DMS153 treated with DMSO at 0.1 percent for 48 hours (cell line): Measurements from ENCODE around the gene DPPA5.
"Not testable (repeated sequence)": the region's sequence is repeated elsewhere in the genome, so short reads cannot be mapped to it uniquely, and the experiment has no call there.

Experiments
- DNase-seq: peaks from one replicate; lab custom pipeline; 2025; ENCODE audit not compliant: unreplicated experiment; lab: John Stamatoyannopoulos, UW

DPPA5 gene

DNA sequence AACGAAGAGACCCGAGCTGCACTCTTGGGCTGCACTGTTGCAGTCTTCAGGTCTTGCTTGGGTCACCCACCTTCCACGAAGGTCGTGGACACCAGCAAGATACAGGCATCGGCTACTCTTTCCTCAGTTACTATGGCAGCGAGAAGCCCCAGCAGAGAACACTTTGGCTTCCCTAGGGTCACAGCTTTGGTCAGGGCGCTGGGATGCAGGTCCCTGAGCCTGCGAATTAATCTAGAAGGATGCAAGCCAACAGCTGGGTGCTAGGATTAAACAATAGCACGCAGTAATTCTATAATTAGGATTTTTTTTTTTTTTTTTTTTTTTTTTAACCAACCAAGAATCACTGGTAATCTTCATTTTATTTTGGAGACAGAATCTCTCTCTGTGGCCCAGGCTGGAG lies 10.5 kb upstream of the DPPA5 start:
- DNase-seq, result no peak

DNA sequence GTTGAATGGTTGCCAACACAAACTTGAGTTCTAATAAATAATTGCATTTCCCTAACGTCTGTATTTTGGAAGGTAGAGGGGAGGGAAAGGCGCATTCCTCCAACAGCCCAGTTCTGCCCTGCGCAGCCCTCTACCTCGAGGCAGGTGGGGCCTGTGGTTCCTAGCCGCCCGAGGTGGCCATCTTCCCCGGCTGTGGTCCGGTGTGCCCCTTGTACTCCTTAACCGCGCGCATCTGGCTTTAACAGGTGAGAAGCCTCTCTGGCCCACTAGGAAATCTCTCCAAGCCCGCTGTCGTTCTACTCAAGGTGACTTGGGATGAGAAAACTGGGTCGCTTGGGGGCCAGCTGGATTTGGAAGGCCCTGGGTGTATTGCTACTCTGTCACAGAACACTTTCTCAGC lies 10.0 kb upstream of the DPPA5 start:
- DNase-seq, result no peak

DNA sequence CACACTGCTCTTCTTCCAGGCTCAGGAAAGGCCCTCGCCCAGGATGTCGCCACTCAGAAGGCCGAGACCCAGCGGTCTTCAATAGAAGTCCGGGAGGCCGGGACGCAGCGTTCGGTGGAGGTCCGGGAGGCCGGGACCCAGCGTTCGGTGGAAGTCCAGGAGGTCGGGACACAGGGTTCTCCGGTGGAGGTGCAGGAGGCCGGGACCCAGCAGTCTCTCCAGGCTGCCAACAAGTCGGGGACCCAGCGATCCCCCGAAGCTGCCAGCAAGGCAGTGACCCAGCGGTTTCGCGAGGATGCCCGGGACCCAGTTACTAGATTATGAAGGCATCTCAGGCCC lies 9.4 kb upstream of the DPPA5 start:
- no peak for DNase-seq

DNA sequence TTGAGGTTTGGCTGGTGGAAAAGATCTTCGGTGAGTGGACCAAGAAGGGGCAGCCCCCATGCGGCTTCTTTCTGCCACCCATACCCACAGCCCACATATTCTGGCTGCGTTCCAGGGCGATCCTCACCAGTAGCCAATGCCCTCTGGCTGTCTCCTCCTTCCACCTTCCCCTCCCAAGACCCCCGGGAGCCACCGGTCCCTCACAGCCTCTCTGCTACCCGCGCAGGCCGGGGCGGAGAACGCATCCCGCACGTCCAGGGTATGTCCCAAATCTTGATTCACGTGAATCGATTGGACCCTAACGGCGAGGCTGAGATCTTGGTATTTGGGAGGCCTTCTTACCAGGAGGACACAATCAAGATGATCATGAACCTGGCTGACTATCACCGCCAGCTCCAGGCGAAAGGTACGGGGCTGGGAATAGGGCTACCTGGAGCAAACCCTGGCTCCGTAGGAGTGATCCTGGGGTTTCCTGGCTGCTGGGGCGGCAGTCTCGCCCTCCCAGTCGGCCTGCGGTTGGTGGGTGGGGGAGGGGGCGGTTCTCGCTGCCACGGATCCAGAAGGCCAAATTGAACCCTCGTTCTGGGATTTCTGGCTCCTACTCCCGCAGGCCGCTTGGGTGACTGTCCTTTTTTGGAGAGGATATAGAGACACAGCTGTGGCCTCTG lies 8.9 kb upstream of the DPPA5 start:
- no peak for DNase-seq

DNA sequence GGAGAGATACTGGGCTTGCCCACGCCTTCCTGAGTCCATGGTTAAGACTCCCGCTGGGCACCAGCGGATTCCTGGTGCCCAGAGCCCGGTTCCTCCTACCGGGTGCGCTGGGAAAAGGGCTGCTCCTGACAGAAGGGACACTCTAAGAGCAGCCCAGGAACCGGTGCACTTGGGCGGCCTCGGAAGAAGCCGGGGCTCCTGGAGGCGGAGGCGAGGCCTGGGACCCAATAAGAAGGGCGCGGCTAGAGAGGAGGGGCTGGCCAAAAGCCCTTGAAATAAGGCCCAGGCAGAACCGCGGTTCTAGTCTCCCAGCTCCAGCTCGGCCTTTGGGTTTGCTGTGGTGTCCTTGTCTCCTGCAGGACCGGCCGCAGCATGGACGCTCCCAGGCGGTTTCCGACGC lies 8.3 kb upstream of the DPPA5 start, which contains the start of gene KHDC3L:
Gene KHDC3L, plus strand, starts transcription at position 301 of the 400 bp plus-strand sequence. Its CDS starts 72 bp downstream, at position 373.
- DNase-seq, result no peak

DNA sequence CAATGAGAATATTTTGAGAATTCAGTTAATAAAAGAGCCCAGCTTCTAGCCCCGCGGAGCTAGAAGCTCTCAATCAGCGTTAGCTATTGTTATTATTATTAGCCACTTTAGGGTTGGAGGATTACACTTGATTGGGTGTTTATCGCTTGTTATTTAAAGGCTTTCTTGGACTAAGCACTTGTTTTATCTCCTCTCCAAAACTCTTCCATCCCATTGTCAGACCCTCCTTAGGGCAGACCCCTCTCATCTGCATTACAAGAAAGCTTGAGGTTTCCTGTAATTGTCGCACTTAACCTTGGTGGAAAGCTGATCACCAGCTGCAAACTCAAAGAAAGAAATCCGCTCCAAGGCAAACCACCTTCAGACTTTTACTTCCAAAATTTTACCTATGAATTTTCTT lies 4.8 kb downstream of the DPPA5 start:
- DNase-seq, result no peak

DNA sequence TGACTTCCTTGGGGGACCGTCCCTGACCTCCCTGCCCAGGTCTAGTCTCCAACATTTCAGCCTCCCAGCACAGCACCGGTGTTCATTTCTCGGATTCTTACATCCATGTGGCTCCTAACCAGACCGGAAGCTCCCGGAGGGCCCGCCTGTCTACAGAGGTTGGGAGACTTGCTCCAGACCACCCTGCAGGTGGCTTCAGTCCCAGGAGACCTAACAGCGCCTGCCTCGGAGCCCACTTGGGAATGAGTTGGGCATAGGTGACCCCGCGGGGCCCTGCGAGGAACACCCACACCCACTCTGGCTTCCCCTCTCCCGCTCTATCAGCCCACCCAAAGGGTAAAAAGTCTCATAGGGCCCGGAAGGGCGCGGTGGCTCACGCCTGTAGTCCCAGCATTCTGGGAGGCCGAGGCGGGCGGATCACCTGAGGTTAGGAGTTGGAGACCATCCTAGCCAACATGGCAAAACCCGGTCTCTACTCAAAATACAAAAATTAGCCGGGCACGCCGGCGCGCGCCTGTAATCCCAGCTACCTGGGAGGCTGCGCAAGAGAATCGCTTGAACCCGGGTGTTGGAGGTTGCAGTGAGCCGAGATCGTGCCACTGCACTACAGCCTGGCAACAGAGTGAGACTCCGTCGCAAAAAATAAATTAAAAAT lies 5.4 kb downstream of the DPPA5 start:
- DNase-seq, result no peak

DNA sequence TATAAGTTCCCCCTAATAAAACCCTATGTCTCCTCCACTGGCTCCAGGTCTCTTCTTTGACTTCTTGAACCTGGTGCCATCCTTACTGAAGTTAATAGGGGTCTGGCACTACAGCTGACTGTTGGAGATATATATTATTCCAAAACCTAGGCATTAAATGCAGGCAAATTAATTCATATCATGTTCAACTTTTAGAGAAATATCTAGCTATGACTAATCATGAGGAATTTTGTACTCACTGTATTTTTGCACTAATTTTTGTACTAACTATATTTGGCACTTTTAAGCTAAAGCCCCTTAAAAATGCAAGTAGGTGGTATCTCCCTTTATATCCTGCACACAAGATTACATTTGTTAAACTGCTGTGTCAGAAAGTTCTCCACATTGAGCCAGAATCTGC lies 10.9 kb downstream of the DPPA5 start:
- DNase-seq, result no peak

DNA sequence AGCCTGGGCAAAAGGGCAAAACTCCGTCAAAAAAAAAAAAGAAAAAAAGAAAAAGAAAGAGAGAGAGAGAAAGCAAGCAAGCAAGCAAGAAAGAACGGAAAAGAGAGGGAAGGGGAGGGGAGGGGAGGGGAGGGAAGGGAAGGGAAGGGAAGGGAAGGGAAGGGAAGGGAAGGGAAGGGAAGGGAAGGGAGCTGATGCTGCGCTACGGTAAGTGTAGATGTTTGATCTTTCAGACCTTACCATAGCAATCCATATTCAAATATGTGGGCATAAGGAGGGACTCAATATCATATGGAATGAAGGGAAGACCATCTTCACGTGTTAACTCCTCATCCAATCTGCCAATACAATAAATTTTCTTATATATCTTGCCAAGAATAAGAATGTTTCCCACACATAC lies 11.9 kb downstream of the DPPA5 start:
- DNase-seq, result no peak

DNA sequence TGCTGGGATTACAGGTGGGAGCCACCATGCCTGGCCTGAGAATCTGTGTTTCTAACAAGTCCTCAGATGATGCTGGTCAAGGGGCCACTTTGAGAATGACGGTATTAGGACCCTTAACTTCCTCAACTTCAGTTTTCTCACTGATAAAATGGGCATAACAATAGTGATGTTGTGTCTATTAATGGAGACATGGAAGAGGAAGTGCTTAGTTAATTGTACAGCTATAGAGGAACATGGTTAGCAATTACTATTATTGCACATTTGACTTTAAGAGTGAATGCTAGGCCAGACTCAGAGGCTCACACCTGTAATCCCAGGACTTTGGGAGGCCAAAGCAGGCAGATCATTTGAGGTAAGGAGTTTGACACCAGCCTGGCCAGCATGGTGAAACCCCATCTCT lies 12.7 kb downstream of the DPPA5 start:
- no peak for DNase-seq

DNA sequence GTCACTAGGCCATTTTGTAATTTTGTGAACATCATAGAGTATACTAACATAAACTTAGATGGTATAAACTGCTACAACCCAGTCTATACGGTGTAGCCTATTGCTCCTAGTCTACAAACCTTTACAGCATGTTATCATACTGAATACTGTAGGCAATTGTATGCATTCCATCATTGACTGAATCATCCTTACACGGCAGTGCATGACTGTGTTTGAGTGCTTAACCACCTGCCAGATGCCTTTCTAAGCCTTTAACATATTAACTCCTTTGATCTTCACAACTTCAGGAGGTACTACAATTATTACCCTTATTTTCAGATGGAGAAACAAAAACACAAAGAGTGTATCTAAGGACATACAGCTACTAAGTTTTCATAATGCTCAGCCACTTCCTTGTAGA lies 14.0 kb downstream of the DPPA5 start:
- DNase-seq, result no peak

DNA sequence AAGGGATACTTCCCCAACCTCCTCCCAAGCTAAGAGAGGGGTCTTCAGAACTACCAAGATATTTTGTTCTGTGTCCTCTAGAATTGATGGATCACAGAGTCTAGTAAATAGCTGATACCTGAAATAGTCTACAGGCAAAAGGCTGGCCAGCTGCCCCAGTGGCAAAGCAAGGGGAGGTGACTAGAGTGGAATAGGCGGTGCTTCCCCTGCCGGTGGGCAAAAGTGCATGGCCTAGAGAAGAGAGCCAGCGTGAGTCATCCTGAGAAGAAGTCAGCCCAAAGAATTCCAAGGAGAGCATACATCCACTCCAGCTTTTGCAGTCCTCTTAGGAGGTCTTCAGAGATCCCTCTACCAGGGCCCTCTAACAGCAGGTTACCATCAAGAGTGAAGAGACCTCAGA lies 14.7 kb downstream of the DPPA5 start:
- no peak for DNase-seq

DNA sequence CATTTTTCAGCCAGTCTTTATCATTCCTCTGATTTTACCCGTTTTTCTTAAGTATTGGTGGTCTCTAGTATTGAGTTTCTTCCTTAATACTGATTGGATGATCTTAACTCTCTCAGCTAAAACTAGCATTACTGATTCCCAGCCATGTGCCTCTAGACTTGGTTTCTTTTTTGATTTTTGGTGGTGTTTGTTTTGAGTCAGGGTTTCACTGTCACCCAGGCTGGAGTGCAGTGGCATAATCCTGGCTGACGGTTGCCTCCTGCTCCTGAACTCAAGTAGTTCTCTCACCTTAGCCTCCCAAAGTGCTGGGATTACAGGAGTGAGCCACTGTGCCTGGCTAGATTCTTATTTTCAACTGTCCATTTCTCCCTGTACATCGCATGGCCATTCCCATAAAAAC lies 24.9 kb downstream of the DPPA5 start:
- DNase-seq, result no peak

DNA sequence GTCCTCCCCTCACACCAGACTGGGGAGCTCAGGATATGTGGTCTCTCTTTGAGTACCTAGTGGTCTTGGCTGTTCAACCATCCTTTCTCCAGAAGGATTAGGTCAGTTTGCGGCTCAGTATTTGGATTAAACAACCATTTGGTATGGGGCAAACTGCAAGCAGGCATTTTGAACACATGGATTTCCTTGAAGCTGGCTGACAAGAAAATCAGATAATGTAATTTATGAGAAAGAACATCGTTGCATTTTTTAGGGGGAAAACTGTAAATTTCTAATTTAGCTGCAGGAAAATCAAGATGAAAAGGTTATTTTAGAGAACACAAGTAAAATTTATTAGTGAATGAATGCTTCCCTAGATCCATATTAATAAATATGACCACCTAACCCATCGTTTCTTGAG lies 25.3 kb downstream of the DPPA5 start:
- DNase-seq, result no peak

DNA sequence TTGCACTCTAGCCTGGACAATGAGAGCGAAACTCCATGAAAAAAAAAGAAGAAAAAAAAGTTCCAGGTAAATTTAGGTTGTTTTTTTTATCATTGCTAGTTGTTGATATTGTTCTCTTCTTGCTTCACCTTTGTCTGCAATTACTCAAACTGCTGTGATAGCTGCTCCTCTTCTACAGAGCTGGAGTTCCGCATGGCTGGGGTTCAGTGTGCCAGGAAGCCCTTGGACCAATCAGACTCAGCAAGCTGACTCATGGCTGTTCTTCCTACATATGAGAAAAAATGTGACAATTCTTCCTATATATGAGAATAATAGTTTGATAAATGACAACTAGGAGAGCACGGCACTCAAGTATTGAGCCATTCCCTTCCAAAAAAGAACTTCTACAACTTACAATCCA lies 28.4 kb downstream of the DPPA5 start:
- no peak for DNase-seq

DNA sequence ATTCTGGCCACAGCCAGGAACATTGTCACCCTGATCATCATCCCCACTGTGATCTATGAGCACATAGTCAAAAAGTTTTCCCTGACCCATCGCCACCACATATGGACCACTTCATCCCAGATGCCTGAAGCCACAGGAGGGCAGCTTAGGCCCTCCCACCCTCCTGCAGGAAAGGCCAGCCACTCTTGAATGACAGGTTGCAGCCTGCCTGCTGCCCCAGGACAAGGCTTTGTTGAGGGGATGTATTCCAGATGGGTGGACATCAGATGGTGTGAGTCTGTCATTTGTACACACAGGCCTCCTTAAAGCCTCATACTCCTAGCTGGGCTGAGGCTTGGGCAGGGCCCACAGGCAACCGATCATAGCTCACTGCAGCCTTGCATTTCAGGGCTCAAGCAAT lies 30.8 kb downstream of the DPPA5 start:
- DNase-seq, result no peak

DNA sequence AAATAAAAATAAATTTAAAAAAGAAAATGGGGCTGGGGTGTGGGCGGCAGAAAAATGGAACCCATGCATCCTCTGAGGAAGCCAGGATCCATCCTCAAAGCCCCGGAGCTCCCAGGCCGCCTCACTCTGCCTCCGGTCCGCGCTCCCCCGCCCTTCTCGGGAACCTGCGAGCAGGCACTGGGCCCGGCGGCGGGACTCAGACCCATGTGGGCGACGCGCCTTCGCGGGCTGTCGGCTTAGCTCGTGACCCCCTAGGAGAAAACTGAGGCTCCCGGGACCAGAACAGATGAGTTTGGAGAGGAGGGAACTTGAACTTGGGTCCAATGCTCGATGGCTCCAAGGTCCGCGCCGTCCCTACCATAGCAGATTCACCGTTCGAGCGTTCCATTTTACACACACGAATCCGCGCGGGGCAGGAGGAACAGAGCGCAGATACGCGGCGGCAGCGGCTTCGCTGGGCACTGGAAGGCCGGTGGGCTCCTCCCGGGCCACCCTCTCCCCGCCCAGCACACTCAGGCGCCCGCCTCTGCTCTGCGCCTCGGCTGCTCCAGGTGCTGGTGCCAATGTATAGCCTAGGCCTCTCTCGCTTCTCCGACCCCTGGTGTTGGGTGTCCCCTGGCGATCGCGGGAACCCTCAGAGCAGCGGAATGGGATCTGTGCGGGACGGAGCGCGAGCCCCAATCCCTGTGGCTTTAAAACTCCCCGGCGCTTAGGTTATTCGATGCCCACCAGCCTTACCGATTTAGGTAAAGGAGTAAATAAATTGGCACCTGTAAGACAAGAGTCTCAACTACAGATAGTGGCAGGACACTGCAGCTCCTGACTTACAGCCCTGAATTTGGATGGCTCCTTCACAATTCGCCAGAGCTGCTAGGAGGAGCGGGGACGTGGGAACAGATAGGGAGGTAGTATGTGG lies 39.2 kb downstream of the DPPA5 start:
- no peak for DNase-seq

DNA sequence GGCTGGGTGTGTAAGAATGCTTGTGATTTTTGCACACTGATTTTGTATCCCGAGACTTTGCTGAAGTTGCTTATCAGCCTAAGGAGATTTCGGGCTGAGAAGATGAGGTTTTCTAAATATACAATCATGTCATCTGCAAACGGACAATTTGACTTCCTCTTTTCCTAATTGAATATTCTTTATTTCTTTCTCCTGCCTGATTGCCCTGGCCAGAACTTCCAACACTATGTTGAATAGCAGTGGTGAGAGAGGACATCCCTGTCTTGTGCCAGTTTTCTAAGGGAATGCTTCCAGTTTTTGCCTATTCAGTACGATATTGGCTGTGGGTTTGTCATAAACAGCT lies 43.6 kb downstream of the DPPA5 start:
- DNase-seq, result not testable (repeated sequence)

DNA sequence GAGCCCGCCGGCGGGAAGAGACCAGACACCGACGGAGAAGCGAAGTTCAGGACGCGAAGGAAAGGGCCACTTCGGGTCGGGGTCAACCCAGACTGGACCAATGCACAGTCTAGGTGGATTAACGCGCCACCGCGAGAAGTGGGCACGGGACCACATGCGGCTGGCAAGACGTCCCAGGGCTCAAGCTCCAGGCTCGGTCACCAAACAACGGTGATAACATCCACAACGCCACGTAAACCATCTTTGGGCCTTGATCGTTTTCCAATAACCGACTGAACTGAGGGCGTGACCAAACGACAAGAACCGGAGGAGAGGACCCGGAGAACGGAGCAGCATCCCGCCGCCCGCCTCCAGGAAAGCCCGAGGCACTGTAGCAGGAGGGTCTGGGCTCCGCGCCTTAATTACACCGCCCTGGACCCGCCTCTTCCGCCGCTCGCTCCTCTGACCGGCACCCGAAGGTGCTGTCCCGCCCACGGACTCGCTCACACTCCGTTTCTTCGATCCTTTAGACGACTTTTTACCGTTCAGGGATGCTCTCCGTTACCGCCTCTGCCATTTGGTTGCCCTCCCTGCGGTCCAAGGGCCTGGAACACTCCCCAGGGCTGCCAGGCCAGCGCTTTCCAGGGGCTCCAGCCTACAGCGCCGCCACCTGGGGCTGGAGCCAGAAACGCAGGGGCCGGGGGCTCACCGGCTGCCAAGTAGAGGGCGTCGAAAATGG lies 44.1 kb downstream of the DPPA5 start:
- DNase-seq, result peak; percentile 94

DNA sequence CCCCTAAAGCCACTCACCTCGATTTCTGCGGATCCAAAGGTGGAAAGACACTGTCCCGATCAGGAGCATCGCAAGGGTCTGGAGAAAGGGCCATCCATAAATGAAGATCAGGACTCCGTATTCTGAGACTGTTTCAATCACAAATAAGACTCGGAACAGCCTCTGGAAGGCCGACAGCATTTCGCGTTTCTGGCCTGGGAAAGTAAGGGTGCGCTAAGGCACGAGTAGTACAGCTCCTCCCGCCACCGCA lies 44.6 kb downstream of the DPPA5 start:
- DNase-seq, result peak; percentile 88

DNA sequence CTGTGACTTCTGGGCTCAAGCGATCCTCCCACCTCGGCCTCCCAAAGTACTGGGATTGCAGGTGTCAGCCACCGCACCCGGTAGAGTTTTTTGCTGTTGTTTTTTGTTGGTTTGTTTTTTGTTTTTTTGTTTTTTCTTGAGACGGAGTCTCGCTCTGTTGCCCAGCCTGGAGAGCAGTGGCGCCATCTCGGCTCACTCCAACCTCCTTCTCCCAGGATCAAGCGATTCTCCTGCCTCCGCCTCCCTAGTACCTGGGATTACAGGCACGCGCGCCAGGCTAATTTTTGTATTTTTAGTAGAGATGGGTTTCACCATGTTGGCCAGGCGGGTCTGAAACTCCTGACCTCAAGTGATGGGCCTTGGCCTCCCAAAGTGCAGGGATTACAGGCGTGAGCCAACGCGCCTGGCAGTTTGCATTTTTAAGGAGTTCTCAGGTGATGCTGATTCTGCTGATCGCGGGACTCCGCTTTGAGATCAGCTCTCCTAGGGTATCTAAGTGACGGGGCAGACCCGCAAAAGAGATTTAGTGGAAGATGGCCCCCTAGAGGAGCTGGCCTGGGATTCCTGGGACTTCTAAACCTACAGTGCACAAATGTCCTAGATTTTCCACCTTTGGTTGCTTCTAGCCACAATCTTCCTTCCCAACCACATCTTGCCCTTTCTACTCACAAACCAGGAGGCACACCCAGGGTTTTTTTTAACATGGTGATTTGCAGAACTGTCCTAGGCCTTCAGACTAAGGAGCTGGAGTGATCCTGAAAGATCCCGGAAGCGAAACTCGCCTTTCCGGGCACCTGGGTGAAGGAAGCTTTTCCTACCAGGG lies 45.2 kb downstream of the DPPA5 start:
- peak; percentile 73 for DNase-seq
